Left lung (tissue), 10 donors: ENCODE measurements around the gene MED9. TPM values are rescaled to one million over a fixed set of nuclear protein-coding genes. Genes with fewer than 3 reads are reported as not detected.
A peak's percentile ranks its signal among the peaks of the same experiment; 100 is the strongest.

Source experiments
- ATAC-seq: fragments of 200-7000 bp; cut with Tn5 transposase; one replicate; pipeline ENCODE4 v1.9.1; 2020; ENCODE audit warnings: moderate library complexity
- DNase-seq, 4 donors: peaks; one replicate each; pipeline ENCODE4 v3.0.0-alpha.2; 2013 to 2020
- H3K27ac ChIP-seq, 2 donors: fragments of 200-600 bp; sonication (generic) in 1 of 2; one replicate each; pipeline versions ENCODE4 v1.5.0 to v1.8.0; 2020 to 2021
- H3K27me3 ChIP-seq, 2 donors: fragments of 200-600 bp; sonication (generic) in 1 of 2; one replicate each; pipeline versions ENCODE4 v1.5.0 to v1.8.0; 2020 to 2021
- H3K36me3 ChIP-seq, 2 donors: fragments of 200-600 bp; sonication (generic) in 1 of 2; one replicate each; pipeline versions ENCODE4 v1.5.0 to v1.8.0; 2020 to 2021
- H3K4me1 ChIP-seq, 2 donors: fragments of 200-600 bp; one replicate each; pipeline ENCODE4 v1.8.0; 2021
- H3K4me3 ChIP-seq, 2 donors: fragments of 200-600 bp; sonication (generic) in 1 of 2; one replicate each; pipeline versions ENCODE4 v1.5.0 to v1.8.0; 2020 to 2021; ENCODE audit warnings: mild to moderate bottlenecking in 1 of 2
- H3K9me3 ChIP-seq, 2 donors: fragments of 200-600 bp; sonication (generic) in 1 of 2; one replicate each; pipeline versions ENCODE4 v1.5.0 to v1.8.0; 2020 to 2021
- intact Hi-C, 2 donors: fragments of 100-400 bp; cut with DNase I; formaldehyde crosslinking; loops; one replicate each; pipeline versions ENCODE4 v1.11.2 to v1.14.2; 2022
- polyA plus RNA-seq, 6 donors: library from polyadenylated mRNA; unstranded; fragments of 120-200 nt; gene quantifications; one replicate each; pipeline ENCODE4 v1.2.1, GENCODE V29; 2013; ENCODE audit not compliant: insufficient read length in 6 of 6
- total RNA-seq, 2 donors: library from RNA; stranded (reverse); fragmentation: NEBNext Ultra II Directional; extraction: Animal tissue kit (Norgen Biotek cat#: 25700); gene quantifications; one replicate each; pipeline ENCODE4 v1.2.1, GENCODE V29; 2021
- TF ChIP-seq, protein P1 (sequence below), 2 donors: fragments of 200-600 bp; sonication (generic) in 1 of 2; IDR thresholded peaks; one replicate each; pipeline versions ENCODE4 v1.5.0 to v1.8.0; 2021; ENCODE audit warnings: antibody characterized with exemption in 2 of 2
- donor health status: DM: no; HTN: yes; CAD: no.
- donor health status: DM: no; HTN: no; CAD: no.

Gene MED9
- total and polyA plus RNA-seq, 8 donors, result 11.5 to 17.1 (median 16.2) TPM

DNA sequence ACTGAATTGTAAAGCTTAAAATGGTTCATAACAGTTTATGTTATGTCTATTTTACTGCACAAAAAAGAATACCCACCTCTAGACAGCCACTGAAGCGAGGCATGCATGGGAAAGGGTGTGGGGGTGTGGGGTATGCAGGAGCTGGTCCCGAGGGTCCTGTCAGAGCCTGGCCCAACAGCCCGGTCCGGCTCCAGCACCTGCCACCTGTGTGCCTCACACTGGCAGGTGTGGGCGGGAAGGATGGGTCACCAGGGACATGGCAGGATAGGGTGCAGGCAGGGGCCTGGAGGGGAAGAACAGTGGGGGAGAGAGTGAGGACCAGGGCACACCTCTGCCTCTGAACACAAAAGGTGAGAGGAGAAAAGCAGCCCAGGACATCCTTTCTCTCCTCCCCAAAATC is 42.2 kb downstream of the MED9 start:
- no peaks in the 10 kb centered on the region for H3K9me3 ChIP-seq
- no peaks in the 10 kb centered on the region for H3K4me1 ChIP-seq
- TF ChIP-seq, protein P1, sequence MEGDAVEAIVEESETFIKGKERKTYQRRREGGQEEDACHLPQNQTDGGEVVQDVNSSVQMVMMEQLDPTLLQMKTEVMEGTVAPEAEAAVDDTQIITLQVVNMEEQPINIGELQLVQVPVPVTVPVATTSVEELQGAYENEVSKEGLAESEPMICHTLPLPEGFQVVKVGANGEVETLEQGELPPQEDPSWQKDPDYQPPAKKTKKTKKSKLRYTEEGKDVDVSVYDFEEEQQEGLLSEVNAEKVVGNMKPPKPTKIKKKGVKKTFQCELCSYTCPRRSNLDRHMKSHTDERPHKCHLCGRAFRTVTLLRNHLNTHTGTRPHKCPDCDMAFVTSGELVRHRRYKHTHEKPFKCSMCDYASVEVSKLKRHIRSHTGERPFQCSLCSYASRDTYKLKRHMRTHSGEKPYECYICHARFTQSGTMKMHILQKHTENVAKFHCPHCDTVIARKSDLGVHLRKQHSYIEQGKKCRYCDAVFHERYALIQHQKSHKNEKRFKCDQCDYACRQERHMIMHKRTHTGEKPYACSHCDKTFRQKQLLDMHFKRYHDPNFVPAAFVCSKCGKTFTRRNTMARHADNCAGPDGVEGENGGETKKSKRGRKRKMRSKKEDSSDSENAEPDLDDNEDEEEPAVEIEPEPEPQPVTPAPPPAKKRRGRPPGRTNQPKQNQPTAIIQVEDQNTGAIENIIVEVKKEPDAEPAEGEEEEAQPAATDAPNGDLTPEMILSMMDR (IDR thresholded peaks at IDR 0.05), result no peak
- intact Hi-C loops, result no loop called here
- DNase-seq (peak in 1 of 4 donors; percentile 51), ATAC-seq (no peak)
- no peak overlapping the region for H3K4me3 ChIP-seq
- peaks cover 0 to 11% of the 10 kb centered on the region in 2 donors for H3K36me3 ChIP-seq
- no peaks in the 10 kb centered on the region for H3K27me3 ChIP-seq
- H3K27ac ChIP-seq, result no peak overlapping the region

- no peak overlapping the region for H3K4me3 ChIP-seq
- intact Hi-C loops, result no loop called here
- H3K27ac ChIP-seq, result no peak overlapping the region
- DNase-seq (peak in 1 of 4 donors; percentile 57), ATAC-seq (no peak)
- no peaks in the 10 kb centered on the region for H3K4me1 ChIP-seq
- H3K36me3 ChIP-seq, result peaks cover 0 to 11% of the 10 kb centered on the region in 2 donors
- no peaks in the 10 kb centered on the region for H3K9me3 ChIP-seq
- TF ChIP-seq, protein P1 (IDR thresholded peaks at IDR 0.05), result no peak
- no peaks in the 10 kb centered on the region for H3K27me3 ChIP-seq
These were observed 43.1 kb downstream of the MED9 start for GRCh38 chr17:17519886-17520285.

- Histone ChIP-seq H3K4me3 (no peak overlapping the region), H3K27me3 (no peaks in the 10 kb centered on the region), H3K27ac (no peak overlapping the region), H3K9me3 (no peaks in the 10 kb centered on the region), H3K4me1 (no peaks in the 10 kb centered on the region), H3K36me3 (peaks cover 0 to 11% of the 10 kb centered on the region in 2 donors)
- no peak for ATAC-seq
- TF ChIP-seq, protein P1 (IDR thresholded peaks at IDR 0.05), result no peak
- peak in 1 of 4 donors; percentile 54 for DNase-seq
- intact Hi-C loops, result no loop called here
These were observed 43.9 kb downstream of the MED9 start for GRCh38 chr17:17520599-17521232.

- TF ChIP-seq, protein P1 (IDR thresholded peaks at IDR 0.05), result no peak
These were observed 46.4 kb downstream of the MED9 start for GRCh38 chr17:17523001-17523730.

DNA sequence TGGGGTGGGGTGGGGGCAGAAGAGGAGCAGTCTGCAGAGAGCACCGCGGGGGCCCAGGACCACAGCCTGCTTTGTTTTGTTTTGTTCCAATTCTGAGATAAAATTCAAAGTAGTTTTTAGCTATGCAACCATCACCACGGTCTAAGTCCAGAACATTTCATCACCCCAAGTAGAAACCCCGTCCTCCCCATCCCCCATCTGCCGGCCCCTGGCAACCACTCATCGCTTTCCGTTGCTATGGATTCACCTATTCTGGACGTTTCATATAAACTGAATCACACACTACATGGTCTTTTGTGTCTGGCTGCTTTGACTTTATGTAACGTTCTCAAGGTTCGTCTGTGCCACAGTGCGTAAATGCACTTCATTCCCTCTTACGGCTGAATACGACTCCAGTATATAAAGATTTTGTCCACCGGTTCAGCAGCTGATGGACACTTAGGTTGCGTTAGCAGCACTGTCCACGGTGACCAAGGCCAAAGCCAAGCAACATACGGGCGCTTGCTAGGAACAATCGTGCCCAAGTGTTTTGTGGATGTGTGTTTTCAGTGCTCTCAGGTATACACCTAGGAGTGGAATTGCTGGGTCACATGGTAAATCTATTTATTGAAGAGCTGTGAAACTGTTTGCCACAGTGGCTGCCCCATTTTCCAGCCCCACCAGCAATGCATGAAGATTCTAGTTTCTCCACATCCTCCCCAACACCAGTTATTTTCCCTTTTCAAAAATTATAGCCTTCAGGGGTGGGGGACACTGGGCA is 47.1 kb downstream of the MED9 start:
- Histone ChIP-seq H3K4me1 (peaks cover 0 to 14% of the 10 kb centered on the region in 2 donors), H3K36me3 (peaks cover 0 to 11% of the 10 kb centered on the region in 2 donors), H3K27ac (no peak overlapping the region), H3K9me3 (no peaks in the 10 kb centered on the region), H3K27me3 (no peaks in the 10 kb centered on the region), H3K4me3 (no peak overlapping the region)
- TF ChIP-seq, protein P1 (IDR thresholded peaks at IDR 0.05), result no peak
- intact Hi-C loops, result no loop called here
- no peak for ATAC-seq
- no peak for DNase-seq

More at GRCh38 chr17:17523001-17523730, 46.4 kb downstream of the MED9 start:
- no peaks in the 10 kb centered on the region for H3K9me3 ChIP-seq
- peak in 1 of 4 donors; percentile 55 for DNase-seq
- no peaks in the 10 kb centered on the region for H3K27me3 ChIP-seq
- peak; percentile 14 for ATAC-seq
- H3K4me1 ChIP-seq, result peaks cover 0 to 14% of the 10 kb centered on the region in 2 donors
- no peak overlapping the region for H3K27ac ChIP-seq
- no peak overlapping the region for H3K4me3 ChIP-seq
- intact Hi-C loops, result no loop called here
- peaks cover 0 to 11% of the 10 kb centered on the region in 2 donors for H3K36me3 ChIP-seq
